Hepatocyte (in vitro differentiated cells): ENCODE data around the gene HBD. TPM values are rescaled to one million over a fixed set of nuclear protein-coding genes. Genes with fewer than 3 reads are reported as not detected.
"Not testable (repeated sequence)": the region's sequence is repeated elsewhere in the genome, so short reads cannot be mapped to it uniquely, and the experiment has no call there.

Experiments
- DNase-seq: peaks from one replicate; pipeline ENCODE4 v3.0.0-alpha.2; 2016; ENCODE audit warnings: low spot score
- H2AFZ ChIP-seq: fragments of 200-600 bp; sonication (generic); 2 replicates; pipeline ENCODE4 v1.6.0; 2016; ENCODE audit warnings: antibody characterized with exemption, mild to moderate bottlenecking
- H3K27ac ChIP-seq: fragments of 200-600 bp; sonication (generic); 2 replicates; pipeline ENCODE4 v1.5.1; 2016; ENCODE audit warnings: mild to moderate bottlenecking
- H3K27me3 ChIP-seq: fragments of 200-600 bp; sonication (generic); 2 replicates; pipeline ENCODE4 v1.6.1; 2016
- H3K36me3 ChIP-seq: fragments of 200-600 bp; sonication (generic); replicated peaks from 2 replicates; pipeline ENCODE4 v1.5.1; 2016; ENCODE audit warnings: low read depth; ENCODE audit not compliant: insufficient read depth
- H3K4me1 ChIP-seq: fragments of 200-600 bp; sonication (generic); 2 replicates; pipeline ENCODE4 v1.5.1; 2016; ENCODE audit warnings: mild to moderate bottlenecking, moderate library complexity; ENCODE audit not compliant: insufficient read depth
- H3K4me2 ChIP-seq: fragments of 200-600 bp; sonication (generic); 2 replicates; pipeline ENCODE4 v1.6.0; 2016
- H3K4me3 ChIP-seq: fragments of 200-600 bp; sonication (generic); 2 replicates; pipeline ENCODE4 v1.5.1; 2016; ENCODE audit warnings: mild to moderate bottlenecking
- H3K79me2 ChIP-seq: fragments of 200-600 bp; sonication (generic); 2 replicates; pipeline ENCODE4 v1.6.0; 2017; ENCODE audit warnings: mild to moderate bottlenecking
- H3K9me2 ChIP-seq: fragments of 200-600 bp; sonication (generic); replicated peaks from 2 replicates; pipeline ENCODE4 v1.6.0; 2017; ENCODE audit warnings: mild to moderate bottlenecking; ENCODE audit not compliant: insufficient read depth
- H3K9me3 ChIP-seq: fragments of 200-600 bp; sonication (generic); 2 replicates; pipeline ENCODE4 v1.5.1; 2016; ENCODE audit warnings: low read depth, mild to moderate bottlenecking
- H4K20me1 ChIP-seq: fragments of 200-600 bp; sonication (generic); 2 replicates; pipeline ENCODE4 v1.6.0; 2016; ENCODE audit warnings: mild to moderate bottlenecking; ENCODE audit not compliant: insufficient read depth, poor library complexity, severe bottlenecking
- EZH2 ChIP-seq: fragments of 200-600 bp; sonication (generic); IDR thresholded peaks from 2 replicates; pipeline ENCODE4 v1.6.1; 2016; ENCODE audit warnings: antibody characterized with exemption, mild to moderate bottlenecking, borderline replicate concordance
- EZH2phosphoT487 ChIP-seq: fragments of 200-600 bp; sonication (generic); IDR thresholded peaks from one replicate; pipeline ENCODE4 v1.6.1; 2018; ENCODE audit warnings: antibody characterized with exemption, mild to moderate bottlenecking, low read depth, moderate library complexity; ENCODE audit not compliant: unreplicated experiment, severe bottlenecking
- WGBS: methylation state at CpG from one replicate; pipeline ENCODE4 v1.1.6; 2016; ENCODE audit warnings: low lambda C conversion rate; ENCODE audit errors: missing lambda C conversion rate; 5-methylcytosine and 5-hydroxymethylcytosine counted together
- polyA plus RNA-seq: library from polyadenylated mRNA; unstranded; fragments of >200 nt; fragmentation: Nextera tagmentation; extraction: Ambion mirVana; gene quantifications from 2 replicates; pipeline ENCODE4 v1.2.1, GENCODE V29; 2016
- total RNA-seq: library from RNA; depleted of rRNA; stranded (reverse); fragments of >200 nt; gene quantifications from 2 replicates; pipeline ENCODE4 v1.2.3, GENCODE V29; 2014
- TF ChIP-seq, protein P1 (sequence below): fragments of 200-600 bp; sonication (generic); IDR thresholded peaks from 2 replicates; pipeline ENCODE4 v1.5.1; 2016; ENCODE audit warnings: antibody characterized with exemption, mild to moderate bottlenecking; ENCODE audit not compliant: poor library complexity

The HBD gene
- total and polyA plus RNA-seq, 2 experiments from 2014 or later: not detected

GRCh38 chr11:5250543-5251204 is 16.4 kb upstream of the HBD start:
- H3K9me3 ChIP-seq: no peaks in the 10 kb centered on the region
- H2AFZ ChIP-seq: no peak overlapping the region
- H3K9me2 ChIP-seq: no peaks in the 10 kb centered on the region
- no peaks in the 10 kb centered on the region for H3K79me2 ChIP-seq
- H4K20me1 ChIP-seq: no peaks in the 10 kb centered on the region
- H3K4me1 ChIP-seq: no peaks in the 10 kb centered on the region
- TF ChIP-seq EZH2 (no peak), EZH2phosphoT487 (no peak)
- TF ChIP-seq, protein P1, sequence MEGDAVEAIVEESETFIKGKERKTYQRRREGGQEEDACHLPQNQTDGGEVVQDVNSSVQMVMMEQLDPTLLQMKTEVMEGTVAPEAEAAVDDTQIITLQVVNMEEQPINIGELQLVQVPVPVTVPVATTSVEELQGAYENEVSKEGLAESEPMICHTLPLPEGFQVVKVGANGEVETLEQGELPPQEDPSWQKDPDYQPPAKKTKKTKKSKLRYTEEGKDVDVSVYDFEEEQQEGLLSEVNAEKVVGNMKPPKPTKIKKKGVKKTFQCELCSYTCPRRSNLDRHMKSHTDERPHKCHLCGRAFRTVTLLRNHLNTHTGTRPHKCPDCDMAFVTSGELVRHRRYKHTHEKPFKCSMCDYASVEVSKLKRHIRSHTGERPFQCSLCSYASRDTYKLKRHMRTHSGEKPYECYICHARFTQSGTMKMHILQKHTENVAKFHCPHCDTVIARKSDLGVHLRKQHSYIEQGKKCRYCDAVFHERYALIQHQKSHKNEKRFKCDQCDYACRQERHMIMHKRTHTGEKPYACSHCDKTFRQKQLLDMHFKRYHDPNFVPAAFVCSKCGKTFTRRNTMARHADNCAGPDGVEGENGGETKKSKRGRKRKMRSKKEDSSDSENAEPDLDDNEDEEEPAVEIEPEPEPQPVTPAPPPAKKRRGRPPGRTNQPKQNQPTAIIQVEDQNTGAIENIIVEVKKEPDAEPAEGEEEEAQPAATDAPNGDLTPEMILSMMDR: no peak
- no peaks in the 10 kb centered on the region for H3K27me3 ChIP-seq
- no peak overlapping the region for H3K27ac ChIP-seq
- no peak overlapping the region for H3K4me2 ChIP-seq
- no peak for DNase-seq
- no peak overlapping the region for H3K4me3 ChIP-seq
- no peaks in the 10 kb centered on the region for H3K36me3 ChIP-seq
- WGBS: 96% methylated on average over 4 of the region's 4 CpGs

DNA sequence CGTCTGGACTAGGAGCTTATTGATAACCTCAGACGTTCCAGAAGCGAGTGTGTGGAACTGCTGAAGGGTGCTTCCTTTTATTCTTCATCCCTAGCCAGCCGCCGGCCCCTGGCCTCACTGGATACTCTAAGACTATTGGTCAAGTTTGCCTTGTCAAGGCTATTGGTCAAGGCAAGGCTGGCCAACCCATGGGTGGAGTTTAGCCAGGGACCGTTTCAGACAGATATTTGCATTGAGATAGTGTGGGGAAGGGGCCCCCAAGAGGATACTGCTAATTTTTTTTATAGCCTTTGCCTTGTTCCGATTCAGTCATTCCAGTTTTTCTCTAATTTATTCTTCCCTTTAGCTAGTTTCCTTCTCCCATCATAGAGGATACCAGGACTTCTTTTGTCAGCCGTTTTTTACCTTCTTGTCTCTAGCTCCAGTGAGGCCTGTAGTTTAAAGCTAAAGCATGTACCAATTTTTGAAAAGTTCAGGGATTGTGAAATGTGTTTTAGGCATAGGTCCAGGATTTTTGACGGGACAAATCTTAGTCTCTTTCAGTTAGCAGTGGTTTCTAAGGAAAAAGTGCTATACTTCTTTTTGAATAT is 15.6 kb upstream of the HBD start, which contains the start of gene HBG1:
HBG1 (minus strand) TSS at position 51 of the 590 bp plus-strand sequence. CDS start 53 bp downstream, outside the sequence.
- 86% methylated on average over 3 of the region's 9 CpGs for WGBS
- H3K4me3 ChIP-seq, H3K9me2 ChIP-seq, H3K27ac ChIP-seq, H3K4me1 ChIP-seq, DNase-seq, H3K36me3 ChIP-seq, H3K4me2 ChIP-seq, H3K27me3 ChIP-seq, H3K79me2 ChIP-seq, H4K20me1 ChIP-seq, H2AFZ ChIP-seq, H3K9me3 ChIP-seq: not testable (repeated sequence)

DNA sequence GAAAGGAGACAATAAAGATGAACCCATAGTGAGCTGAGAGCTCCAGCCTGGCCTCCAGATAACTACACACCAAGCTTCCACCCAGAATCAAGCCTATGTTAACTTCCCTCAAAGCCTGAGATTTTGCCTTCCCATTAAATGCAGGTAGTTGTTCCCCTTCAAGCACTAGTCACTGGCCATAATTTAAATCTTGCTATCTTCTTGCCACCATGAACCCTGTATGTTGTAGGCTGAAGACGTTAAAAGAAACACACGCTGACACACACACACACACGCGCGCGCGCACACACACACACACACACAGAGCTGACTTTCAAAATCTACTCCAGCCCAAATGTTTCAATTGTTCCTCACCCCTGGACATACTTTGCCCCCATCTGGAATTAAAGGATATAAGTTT is 14.2 kb upstream of the HBD start:
- not testable (repeated sequence) for H3K4me1 ChIP-seq, H3K9me3 ChIP-seq, H3K4me2 ChIP-seq, H3K27ac ChIP-seq, DNase-seq, H3K9me2 ChIP-seq, H3K4me3 ChIP-seq, H3K79me2 ChIP-seq, H4K20me1 ChIP-seq, H2AFZ ChIP-seq, H3K36me3 ChIP-seq, H3K27me3 ChIP-seq
- WGBS: 81% methylated on average over 7 of the region's 7 CpGs

GRCh38 chr11:5247472-5248192 is 13.3 kb upstream of the HBD start:
- H3K27ac ChIP-seq: no peak overlapping the region
- no peak overlapping the region for H3K4me3 ChIP-seq
- H3K79me2 ChIP-seq: no peaks in the 10 kb centered on the region
- no peaks in the 10 kb centered on the region for H3K9me2 ChIP-seq
- no peak overlapping the region for H3K4me2 ChIP-seq
- H4K20me1 ChIP-seq: no peaks in the 10 kb centered on the region
- no peak overlapping the region for H2AFZ ChIP-seq
- TF ChIP-seq, protein P1: no peak
- TF ChIP-seq EZH2: no peak
- no peak for TF ChIP-seq EZH2phosphoT487
- WGBS: 76% methylated on average over 3 of the region's 3 CpGs
- H3K36me3 ChIP-seq: no peaks in the 10 kb centered on the region
- no peaks in the 10 kb centered on the region for H3K9me3 ChIP-seq
- no peaks in the 10 kb centered on the region for H3K27me3 ChIP-seq
- DNase-seq: no peak
- no peaks in the 10 kb centered on the region for H3K4me1 ChIP-seq
